IMR-90 (cell line): ENCODE measurements around the gene VPS39. TPM values are rescaled to one million over a fixed set of nuclear protein-coding genes. Genes with fewer than 3 reads are reported as not detected.

Source experiments
- ATAC-seq: fragments of 200-7000 bp; cut with Tn5 transposase; 2 replicates; pipeline ENCODE4 v1.9.1; 2020; ENCODE audit warnings: low read depth, mild to moderate bottlenecking, moderate library complexity
- BruUV-seq: library from RNA; stranded (reverse); fragments of 400-500 nt; replicated peaks from 2 replicates; lab custom pipeline; 2021; lab: Mats Ljungman, UMichigan
- CTCF ChIA-PET: fragments of 300-600 bp; formaldehyde crosslinking; extraction: SDS; loops from one replicate; lab custom pipeline; 2021; ENCODE audit warnings: antibody characterized with exemption; lab: Yijun Ruan, JAX
- POLR2A ChIA-PET: fragments of 300-600 bp; sonication (Branson Sonifier 250); formaldehyde crosslinking; loops from one replicate; lab custom pipeline; 2022; ENCODE audit warnings: antibody characterized with exemption; ENCODE audit not compliant: unreplicated experiment; lab: Charles Lee
- DNase-seq: peaks from one replicate; pipeline ENCODE4 v3.0.0; 2013
- H2AFZ ChIP-seq: replicated peaks from 2 replicates; pipeline ENCODE3; 2013; ENCODE audit warnings: low read length, mild to moderate bottlenecking; ENCODE audit not compliant: poor library complexity
- H2AK5ac ChIP-seq: 2 replicates; pipeline ENCODE4 v1.6.1; 2013; ENCODE audit warnings: low read depth, low read length, inconsistent platforms
- H2AK9ac ChIP-seq: replicated peaks from 2 replicates; pipeline ENCODE3; 2013; ENCODE audit warnings: mild to moderate bottlenecking, low read depth, low read length, moderate library complexity; ENCODE audit not compliant: poor library complexity
- H2BK120ac ChIP-seq: 2 replicates; pipeline ENCODE4 v1.6.1; 2013; ENCODE audit warnings: low read depth, low read length, inconsistent platforms
- H2BK15ac ChIP-seq: 3 replicates; pipeline ENCODE4 v1.6.1; 2013; ENCODE audit warnings: low read depth, low read length, inconsistent platforms
- H2BK20ac ChIP-seq: 2 replicates; pipeline ENCODE4 v1.6.1; 2013; ENCODE audit warnings: low read depth, mild to moderate bottlenecking, inconsistent platforms, low read length, moderate library complexity
- H2BK5ac ChIP-seq: 2 replicates; pipeline ENCODE4 v1.6.1; 2013; ENCODE audit warnings: mild to moderate bottlenecking, low read depth, low read length, inconsistent platforms; ENCODE audit not compliant: poor library complexity, severe bottlenecking
- H3K14ac ChIP-seq: replicated peaks from 2 replicates; pipeline ENCODE4 v1.6.1; 2013; ENCODE audit warnings: low read depth, low read length, inconsistent platforms
- H3K18ac ChIP-seq: 2 replicates; pipeline ENCODE4 v1.6.1; 2013; ENCODE audit warnings: low read depth, low read length, control low read depth
- H3K23ac ChIP-seq: 2 replicates; pipeline ENCODE4 v1.6.1; 2013; ENCODE audit warnings: low read depth, low read length, inconsistent platforms
- H3K27ac ChIP-seq: 2 replicates; pipeline ENCODE4 v1.5.1; 2013; ENCODE audit warnings: mild to moderate bottlenecking, control low read depth, low read length; ENCODE audit not compliant: insufficient read depth
- H3K27me3 ChIP-seq: 2 replicates; pipeline ENCODE4 v1.6.1; 2013; ENCODE audit warnings: low read length; ENCODE audit not compliant: control insufficient read depth, insufficient read depth
- H3K36me3 ChIP-seq: 2 replicates; pipeline ENCODE4 v1.6.1; 2013; ENCODE audit warnings: low read length, mixed read lengths; ENCODE audit not compliant: control insufficient read depth, insufficient read depth
- H3K4ac ChIP-seq: 2 replicates; pipeline ENCODE4 v1.6.1; 2013; ENCODE audit warnings: low read depth, low read length, inconsistent platforms
- H3K4me1 ChIP-seq: 2 replicates; pipeline ENCODE4 v1.6.1; 2013; ENCODE audit warnings: low read length, mixed read lengths; ENCODE audit not compliant: control insufficient read depth, insufficient read depth
- H3K4me2 ChIP-seq: 2 replicates; pipeline ENCODE4 v1.6.1; 2013; ENCODE audit warnings: low read depth, mild to moderate bottlenecking, control low read depth, low read length, moderate library complexity
- H3K4me3 ChIP-seq: 2 replicates; pipeline ENCODE4 v1.5.1; 2013; ENCODE audit warnings: low read depth, mild to moderate bottlenecking, control low read depth, low read length, moderate library complexity; ENCODE audit not compliant: insufficient read depth
- H3K56ac ChIP-seq: 2 replicates; pipeline ENCODE4 v1.6.1; 2013; ENCODE audit warnings: low read length, inconsistent platforms; ENCODE audit not compliant: insufficient read depth; ENCODE audit errors: extremely low read depth
- H3K79me1 ChIP-seq, 2 experiments: 2 replicates each; pipeline ENCODE4 v1.6.1; 2013; ENCODE audit warnings: low read length in 2 of 2, inconsistent platforms in 1 of 2, low read depth in 1 of 2
- H3K9ac ChIP-seq: 2 replicates; pipeline ENCODE4 v1.6.1; 2013; ENCODE audit warnings: low read depth, low read length, control low read depth
- H3K9me1 ChIP-seq: 2 replicates; pipeline ENCODE4 v1.6.1; 2013; ENCODE audit warnings: low read length, inconsistent platforms; ENCODE audit not compliant: insufficient read depth
- H3K9me3 ChIP-seq: 2 replicates; pipeline ENCODE4 v1.6.1; 2013; ENCODE audit warnings: low read length; ENCODE audit not compliant: control insufficient read depth, insufficient read depth
- H4K20me1 ChIP-seq: 2 replicates; pipeline ENCODE4 v1.6.1; 2013; ENCODE audit warnings: low read length, inconsistent platforms; ENCODE audit not compliant: insufficient read depth
- H4K5ac ChIP-seq: 2 replicates; pipeline ENCODE4 v1.6.1; 2013; ENCODE audit warnings: mild to moderate bottlenecking, low read depth, low read length, control low read depth
- H4K8ac ChIP-seq, 2 experiments: 2 replicates each; pipeline ENCODE4 v1.6.1; 2013; ENCODE audit warnings: low read depth in 2 of 2, low read length in 2 of 2, control low read depth in 1 of 2, inconsistent platforms in 1 of 2
- H4K91ac ChIP-seq: 2 replicates; pipeline ENCODE4 v1.6.1; 2013; ENCODE audit warnings: low read depth, low read length, inconsistent platforms; ENCODE audit not compliant: insufficient read depth
- CEBPB ChIP-seq: IDR thresholded peaks from 2 replicates; pipeline ENCODE4 v1.6.1; 2012; ENCODE audit warnings: low read depth, low read length, improper control_type of control experiment
- CHD1 ChIP-seq: IDR thresholded peaks from 2 replicates; pipeline ENCODE4 v1.6.1; 2012; ENCODE audit warnings: low read depth, low read length, improper control_type of control experiment
- CTCF ChIP-seq: conservative IDR thresholded peaks from 2 replicates; pipeline ENCODE4 v1.5.1; 2012; ENCODE audit warnings: mild to moderate bottlenecking, low read depth, low read length, improper control_type of control experiment
- MAFK ChIP-seq: IDR thresholded peaks from 2 replicates; pipeline ENCODE4 v1.6.1; 2012; ENCODE audit warnings: low read depth, low read length, improper control_type of control experiment
- MAZ ChIP-seq: IDR thresholded peaks from 2 replicates; pipeline ENCODE4 v1.6.1; 2012; ENCODE audit warnings: low read depth, mild to moderate bottlenecking, low read length, improper control_type of control experiment, moderate library complexity, borderline replicate concordance
- MXI1 ChIP-seq: IDR thresholded peaks from 2 replicates; pipeline ENCODE4 v1.6.1; 2012; ENCODE audit warnings: low read depth, mild to moderate bottlenecking, low read length, moderate library complexity, borderline replicate concordance
- POLR2A ChIP-seq: IDR thresholded peaks from 2 replicates; pipeline ENCODE4 v1.6.1; 2012; ENCODE audit warnings: mild to moderate bottlenecking, low read depth, low read length
- RCOR1 ChIP-seq: IDR thresholded peaks from 2 replicates; pipeline ENCODE4 v1.6.1; 2012; ENCODE audit warnings: mild to moderate bottlenecking, low read length, improper control_type of control experiment; ENCODE audit not compliant: insufficient replicate concordance
- USF2 ChIP-seq: fragments of 150-350 bp; IDR thresholded peaks from 2 replicates; pipeline ENCODE4 v1.6.1; 2017; ENCODE audit warnings: mild to moderate bottlenecking, antibody characterized with exemption, low read length, low read depth
- WGBS, 2 experiments: methylation state at CpG; one replicate each; pipeline versions ENCODE4 v1.1.5 to v1.1.7; 2013; ENCODE audit warnings: missing lambda C conversion rate in 2 of 2; ENCODE audit not compliant: insufficient read length in 1 of 2; ENCODE audit errors: extremely low coverage in 2 of 2; 5-methylcytosine and 5-hydroxymethylcytosine counted together
- dilution Hi-C: fragments of 300-500 bp; cut with HindIII; formaldehyde crosslinking; loops from one replicate; pipeline ENCODE4 v1.14.3; 2018; ENCODE audit warnings: low sequenced_read_pairs; ENCODE audit not compliant: unreplicated experiment
- in situ Hi-C: fragments of 300-500 bp; cut with MboI; formaldehyde crosslinking; loops from 3 replicates; pipeline ENCODE4 v1.14.3; 2019; ENCODE audit warnings: low sequenced_read_pairs, inconsistent platforms, mixed read lengths
- intact Hi-C: fragments of 100-400 bp; cut with micrococcal nuclease; formaldehyde crosslinking; loops from 2 replicates; pipeline ENCODE4 v1.10.0; 2022
- polyA plus RNA-seq, 3 experiments: library from polyadenylated mRNA; depleted of rRNA; stranded (reverse); fragments of >200 nt; gene quantifications; 2 replicates each; pipeline ENCODE4 v1.2.3, GENCODE V29; 2012; ENCODE audit warnings: low replicate concordance in 1 of 3
- total RNA-seq: library from RNA; depleted of rRNA; stranded (reverse); fragments of >200 nt; gene quantifications from 2 replicates; pipeline ENCODE4 v1.2.3, GENCODE V29; 2012
- TF ChIP-seq, protein P1 (sequence below): fragments of 150-350 bp; IDR thresholded peaks from 2 replicates; pipeline ENCODE4 v1.6.1; 2016; ENCODE audit warnings: low read depth, mild to moderate bottlenecking, low read length, moderate library complexity, borderline replicate concordance

Gene VPS39
- total and polyA plus RNA-seq, 2 of the 4 experiments (the other 2 are of a cell fraction), result 49.7 to 52.2 TPM

- Histone ChIP-seq H3K9ac (no peak overlapping the region), H3K4me3 (no peak overlapping the region), H3K27ac (no peak overlapping the region), H2BK15ac (no peak overlapping the region), H3K79me1 (no peaks in the 10 kb centered on the region), H2BK120ac (no peak overlapping the region), H4K5ac (no peak overlapping the region), H3K23ac (no peak overlapping the region), H2AFZ (no peak overlapping the region), H3K36me3 (no peaks in the 10 kb centered on the region), H3K9me3 (no peaks in the 10 kb centered on the region), H3K4me1 (no peaks in the 10 kb centered on the region), H3K4ac (no peak overlapping the region), H2BK20ac (no peak overlapping the region), H3K18ac (no peak overlapping the region), H3K9me1 (no peaks in the 10 kb centered on the region), H2BK5ac (no peak overlapping the region), H4K91ac (no peak overlapping the region), H2AK5ac (no peak overlapping the region), H2AK9ac (no peak overlapping the region), H3K4me2 (no peak overlapping the region), H4K20me1 (no peaks in the 10 kb centered on the region), H3K27me3 (peaks cover 40% of the 10 kb centered on the region), H3K14ac (no peak overlapping the region), H3K56ac (no peak overlapping the region), H4K8ac (no peak overlapping the region)
- no TSS peak for BruUV-seq
- POLR2A ChIA-PET, result no interaction called here
- CTCF ChIA-PET, result interaction anchor here (0.7 kb wide), 1 partner anchor 50 kb away, joined by 3 read pairs; no protein-coding TSS in a partner anchor
- no CpG with 5 or more reads among the region's 2 CpGs for WGBS, 2 experiments
- ATAC-seq, result no peak
- intact Hi-C loops, result no loop called here
- no peak for DNase-seq
- dilution Hi-C loops, result no loop called here
- TF ChIP-seq CHD1 (no peak), MXI1 (no peak), MAZ (no peak), CTCF (no peak), MAFK (no peak), POLR2A (no peak), USF2 (no peak), RCOR1 (no peak), CEBPB (no peak)
- TF ChIP-seq, protein P1, sequence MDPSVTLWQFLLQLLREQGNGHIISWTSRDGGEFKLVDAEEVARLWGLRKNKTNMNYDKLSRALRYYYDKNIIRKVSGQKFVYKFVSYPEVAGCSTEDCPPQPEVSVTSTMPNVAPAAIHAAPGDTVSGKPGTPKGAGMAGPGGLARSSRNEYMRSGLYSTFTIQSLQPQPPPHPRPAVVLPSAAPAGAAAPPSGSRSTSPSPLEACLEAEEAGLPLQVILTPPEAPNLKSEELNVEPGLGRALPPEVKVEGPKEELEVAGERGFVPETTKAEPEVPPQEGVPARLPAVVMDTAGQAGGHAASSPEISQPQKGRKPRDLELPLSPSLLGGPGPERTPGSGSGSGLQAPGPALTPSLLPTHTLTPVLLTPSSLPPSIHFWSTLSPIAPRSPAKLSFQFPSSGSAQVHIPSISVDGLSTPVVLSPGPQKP, result no peak
- in situ Hi-C loops, result no loop called here
Measured at GRCh38 chr15:42129364-42129763, 78.7 kb downstream of the VPS39 start.
